Keratinocyte (primary cell): Measurements from ENCODE around the gene RPS6KA5. TPM values are rescaled to one million over a fixed set of nuclear protein-coding genes. Genes with fewer than 3 reads are reported as not detected.

Experiments used
- DNase-seq: peaks from one replicate; pipeline ENCODE4 v3.0.0-alpha.2; 2011; ENCODE audit warnings: low read depth, missing footprints, low spot score
- FAIRE-seq: peaks from 2 replicates; lab custom pipeline; 2011; peaks lifted over from hg19 to GRCh38; lab: Jason Lieb, UNC
- H2AFZ ChIP-seq: 2 replicates; pipeline ENCODE4 v1.6.0; 2012; ENCODE audit warnings: low read length, control low read depth, inconsistent platforms; ENCODE audit not compliant: control insufficient read depth
- H3K27ac ChIP-seq: 2 replicates; pipeline ENCODE4 v1.5.1; 2011; ENCODE audit warnings: low read length; ENCODE audit not compliant: control insufficient read depth, insufficient read depth
- H3K27me3 ChIP-seq: 3 replicates; pipeline ENCODE4 v1.6.0; 2011; ENCODE audit warnings: low read length; ENCODE audit not compliant: control insufficient read depth, insufficient read depth; ENCODE audit errors: extremely low read depth
- H3K36me3 ChIP-seq, 2 experiments: 2 replicates in 1 of 2; 3 replicates in 1 of 2; pipeline ENCODE4 v1.5.1; 2011; ENCODE audit warnings: low read length in 2 of 2, mild to moderate bottlenecking in 1 of 2; ENCODE audit not compliant: control insufficient read depth in 2 of 2, insufficient read depth in 2 of 2; ENCODE audit errors: extremely low read depth in 1 of 2
- H3K4me1 ChIP-seq: 3 replicates; pipeline ENCODE4 v1.5.1; 2011; ENCODE audit warnings: low read length; ENCODE audit not compliant: control insufficient read depth, insufficient read depth; ENCODE audit errors: extremely low read depth
- H3K4me2 ChIP-seq: 3 replicates; pipeline ENCODE4 v1.6.0; 2011; ENCODE audit warnings: low read depth, low read length; ENCODE audit not compliant: control insufficient read depth, insufficient read depth; ENCODE audit errors: extremely low read depth
- H3K4me3 ChIP-seq, 3 experiments: fragments of 200-600 bp in 1 of 3; sonication (generic) in 1 of 3; 2 replicates in 2 of 3; 3 replicates in 1 of 3; pipeline ENCODE4 v1.5.1; 2011 to 2016; ENCODE audit warnings: low read length in 3 of 3, mild to moderate bottlenecking in 3 of 3, control low read depth in 2 of 3, inconsistent platforms in 1 of 3, low read depth in 1 of 3, mixed read lengths in 1 of 3, mixed run types in 1 of 3, moderate library complexity in 1 of 3; ENCODE audit not compliant: control insufficient read depth in 2 of 3, insufficient read depth in 2 of 3; ENCODE audit errors: extremely low read depth in 1 of 3
- H3K79me2 ChIP-seq: 2 replicates; pipeline ENCODE4 v1.6.0; 2012; ENCODE audit warnings: low read length; ENCODE audit not compliant: control insufficient read depth, insufficient read depth
- H3K9ac ChIP-seq: 3 replicates; pipeline ENCODE4 v1.6.0; 2011; ENCODE audit warnings: low read length; ENCODE audit not compliant: control insufficient read depth, insufficient read depth; ENCODE audit errors: extremely low read depth
- H3K9me1 ChIP-seq: 3 replicates; pipeline ENCODE4 v1.6.0; 2011; ENCODE audit warnings: low read length; ENCODE audit not compliant: control insufficient read depth, insufficient read depth; ENCODE audit errors: extremely low read depth
- H3K9me3 ChIP-seq: 2 replicates; pipeline ENCODE4 v1.5.1; 2012; ENCODE audit warnings: low read depth, low read length; ENCODE audit not compliant: control insufficient read depth
- H4K20me1 ChIP-seq: 3 replicates; pipeline ENCODE4 v1.6.0; 2011; ENCODE audit warnings: low read length; ENCODE audit not compliant: control insufficient read depth, insufficient read depth; ENCODE audit errors: extremely low read depth
- EZH2 ChIP-seq: IDR thresholded peaks from one replicate; pipeline ENCODE4 v1.6.1; 2012; ENCODE audit warnings: inconsistent platforms, mild to moderate bottlenecking, low read length, moderate library complexity
- dilution Hi-C: fragments of 300-500 bp; cut with MboI; formaldehyde crosslinking; loops from one replicate; pipeline ENCODE4 v1.7.0; 2020; ENCODE audit warnings: low sequenced_read_pairs; ENCODE audit not compliant: extremely low pct_ligation_motif_present
- polyA plus RNA-seq, 5 experiments: library from polyadenylated mRNA; depleted of rRNA in 3 of 5; stranded (reverse) in 3 of 5; stranded (forward) in 1 of 5; unstranded in 1 of 5; fragments of >200 nt; gene quantifications; 1 replicate in 1 of 5; 2 replicates in 3 of 5; 3 replicates in 1 of 5; pipeline versions ENCODE4 v1.2.1 to v1.2.3, GENCODE V29; 2011 to 2012; ENCODE audit warnings: missing spikeins in 2 of 5, low read depth in 1 of 5, low replicate concordance in 1 of 5
- TF ChIP-seq, protein P1 (sequence below), 3 experiments: IDR thresholded peaks in 1 of 3; conservative IDR thresholded peaks in 1 of 3; optimal IDR thresholded peaks in 1 of 3; 2 replicates in 2 of 3; 3 replicates in 1 of 3; pipeline versions ENCODE3 to v1.5.1; 2011; ENCODE audit warnings: low read length in 3 of 3, mild to moderate bottlenecking in 3 of 3, moderate library complexity in 2 of 3, control low read depth in 1 of 3, inconsistent platforms in 1 of 3; ENCODE audit not compliant: insufficient read depth in 2 of 3; ENCODE audit errors: extremely low read depth in 1 of 3

Gene RPS6KA5
- polyA plus RNA-seq, 1 donor (not counting 4 experiments of a cell fraction or from before 2014, with no cell fraction given): 2.9 TPM

DNA sequence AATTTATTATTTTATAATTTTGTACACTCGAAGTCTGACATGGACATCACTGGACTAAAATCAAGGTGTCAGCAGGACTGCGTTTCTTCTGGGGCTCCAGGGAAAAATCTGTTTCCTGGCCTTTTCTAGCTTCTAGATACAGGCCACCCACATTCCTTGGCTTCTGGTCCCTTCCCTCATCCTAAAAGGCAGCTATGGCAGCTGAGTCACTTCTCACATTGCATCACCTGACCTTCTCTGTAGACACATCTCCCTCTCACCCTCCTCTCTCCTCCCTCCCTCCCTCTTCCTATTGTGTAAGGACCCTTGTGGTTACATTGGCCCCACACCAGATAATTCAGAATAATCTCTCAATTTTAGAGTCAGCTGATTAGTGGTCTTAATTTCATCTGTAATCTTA is 92.4 kb downstream of the RPS6KA5 start:
- Histone ChIP-seq H3K27ac (no peak overlapping the region), H3K9ac (no peak overlapping the region), H2AFZ (no peak overlapping the region), H4K20me1 (no peaks in the 10 kb centered on the region), H3K4me1 (peaks cover 9% of the 10 kb centered on the region), H3K9me3 (no peaks in the 10 kb centered on the region), H3K4me2 (no peak overlapping the region), H3K79me2 (no peaks in the 10 kb centered on the region), H3K36me3 (no peaks in the 10 kb centered on the region), H3K27me3 (no peaks in the 10 kb centered on the region), H3K4me3 (no peak overlapping the region), H3K9me1 (no peaks in the 10 kb centered on the region)
- TF ChIP-seq EZH2: no peak
- TF ChIP-seq, protein P1, sequence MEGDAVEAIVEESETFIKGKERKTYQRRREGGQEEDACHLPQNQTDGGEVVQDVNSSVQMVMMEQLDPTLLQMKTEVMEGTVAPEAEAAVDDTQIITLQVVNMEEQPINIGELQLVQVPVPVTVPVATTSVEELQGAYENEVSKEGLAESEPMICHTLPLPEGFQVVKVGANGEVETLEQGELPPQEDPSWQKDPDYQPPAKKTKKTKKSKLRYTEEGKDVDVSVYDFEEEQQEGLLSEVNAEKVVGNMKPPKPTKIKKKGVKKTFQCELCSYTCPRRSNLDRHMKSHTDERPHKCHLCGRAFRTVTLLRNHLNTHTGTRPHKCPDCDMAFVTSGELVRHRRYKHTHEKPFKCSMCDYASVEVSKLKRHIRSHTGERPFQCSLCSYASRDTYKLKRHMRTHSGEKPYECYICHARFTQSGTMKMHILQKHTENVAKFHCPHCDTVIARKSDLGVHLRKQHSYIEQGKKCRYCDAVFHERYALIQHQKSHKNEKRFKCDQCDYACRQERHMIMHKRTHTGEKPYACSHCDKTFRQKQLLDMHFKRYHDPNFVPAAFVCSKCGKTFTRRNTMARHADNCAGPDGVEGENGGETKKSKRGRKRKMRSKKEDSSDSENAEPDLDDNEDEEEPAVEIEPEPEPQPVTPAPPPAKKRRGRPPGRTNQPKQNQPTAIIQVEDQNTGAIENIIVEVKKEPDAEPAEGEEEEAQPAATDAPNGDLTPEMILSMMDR (optimal IDR thresholded peaks at IDR 0.05 in 1 of 3, IDR thresholded peaks at IDR 0.05 in 1 of 3, conservative IDR thresholded peaks at IDR 0.05 in 1 of 3; ENCODE audit: extremely low read depth in 1 of 3, insufficient read depth in 2 of 3, low read length in 3 of 3): no peak
- dilution Hi-C loops: no loop called here
- no peak for FAIRE-seq
- no peak for DNase-seq

DNA sequence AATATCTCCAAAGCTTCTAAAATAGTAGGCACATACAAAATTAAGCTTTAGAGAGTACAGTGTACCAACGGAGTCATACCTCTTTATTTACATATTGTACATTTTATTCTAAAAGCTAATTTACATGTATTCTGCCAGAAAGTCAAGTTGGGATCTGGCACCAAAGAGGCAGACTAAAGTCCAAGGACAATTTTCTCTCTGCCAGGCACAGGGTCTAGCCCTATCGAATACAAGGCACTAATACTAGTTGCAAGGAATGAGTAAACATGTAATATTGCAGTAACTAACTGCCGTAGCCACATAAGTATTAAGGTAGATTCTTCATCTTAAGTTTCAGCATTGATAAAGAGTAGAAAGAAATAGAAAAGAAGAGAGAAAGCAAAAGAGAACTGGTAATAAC is 93.9 kb downstream of the RPS6KA5 start:
- Histone ChIP-seq H3K27ac (no peak overlapping the region), H2AFZ (no peak overlapping the region), H3K9me3 (no peaks in the 10 kb centered on the region), H3K9me1 (no peaks in the 10 kb centered on the region), H4K20me1 (no peaks in the 10 kb centered on the region), H3K4me1 (peaks cover 9% of the 10 kb centered on the region), H3K36me3 (no peaks in the 10 kb centered on the region), H3K9ac (no peak overlapping the region), H3K79me2 (no peaks in the 10 kb centered on the region), H3K4me2 (no peak overlapping the region), H3K27me3 (no peaks in the 10 kb centered on the region), H3K4me3 (no peak overlapping the region)
- DNase-seq (no peak), FAIRE-seq (no peak)
- dilution Hi-C loops: no loop called here
- TF ChIP-seq, protein P1 (optimal IDR thresholded peaks at IDR 0.05 in 1 of 3, IDR thresholded peaks at IDR 0.05 in 1 of 3, conservative IDR thresholded peaks at IDR 0.05 in 1 of 3; ENCODE audit: extremely low read depth in 1 of 3, insufficient read depth in 2 of 3, low read length in 3 of 3): no peak
- TF ChIP-seq EZH2: no peak
